HG03097 (cell line): ENCODE data around the gene DDI2.
"Not testable (repeated sequence)": the region's sequence is repeated elsewhere in the genome, so short reads cannot be mapped to it uniquely, and the experiment has no call there.

ENCODE experiments used
- ATAC-seq: cut with Tn5 transposase; IDR thresholded peaks from one replicate; pipeline ENCODE4 v1.9.1; 2021; ENCODE audit not compliant: unreplicated experiment, low FRiP score

DDI2 gene

GRCh38 chr1:15699321-15699720 lies 82.1 kb downstream of the DDI2 start:
- not testable (repeated sequence) for ATAC-seq

- ATAC-seq, result no peak
Observed at GRCh38 chr1:15700508-15700907, 83.2 kb downstream of the DDI2 start.

GRCh38 chr1:15701784-15702183 lies 84.5 kb downstream of the DDI2 start:
- no peak for ATAC-seq

- ATAC-seq, result no peak
Observed at GRCh38 chr1:15702722-15703550, 85.7 kb downstream of the DDI2 start.

- no peak for ATAC-seq
Observed at GRCh38 chr1:15703562-15703961, 86.3 kb downstream of the DDI2 start.

GRCh38 chr1:15704526-15705183 lies 87.4 kb downstream of the DDI2 start:
- ATAC-seq, result no peak

- no peak for ATAC-seq
Observed at GRCh38 chr1:15705184-15705566, 87.9 kb downstream of the DDI2 start.

- ATAC-seq, result no peak
Observed at GRCh38 chr1:15706751-15707150, 89.5 kb downstream of the DDI2 start.

GRCh38 chr1:15707239-15707925 lies 90.1 kb downstream of the DDI2 start:
- ATAC-seq, result no peak

- ATAC-seq, result no peak
Observed at GRCh38 chr1:15708486-15709137, 91.4 kb downstream of the DDI2 start.

- ATAC-seq, result no peak
Observed at GRCh38 chr1:15709226-15709625, 92.0 kb downstream of the DDI2 start.

GRCh38 chr1:15712168-15712567 lies 94.9 kb downstream of the DDI2 start:
- no peak for ATAC-seq

- no peak for ATAC-seq
Observed at GRCh38 chr1:15714406-15715136, 97.3 kb downstream of the DDI2 start.

GRCh38 chr1:15717418-15718125 lies 100.3 kb downstream of the DDI2 start:
- ATAC-seq, result no peak

GRCh38 chr1:15718199-15718601 lies 100.9 kb downstream of the DDI2 start:
- ATAC-seq, result no peak
